Measurements from ENCODE around the gene EPHX1. TPM values are rescaled to one million over a fixed set of nuclear protein-coding genes. Genes with fewer than 3 reads are reported as not detected.

The EPHX1 gene
- total RNA-seq, 2 experiments from 2014 or later, result 2.1 to 3.6 TPM

- Mint-ChIP-seq H3K27me3 (no peaks in the 10 kb centered on the region), H3K36me3 (ENCODE audit: low read depth) (peaks cover 20% of the 10 kb centered on the region), H3K4me3 (peak overlapping the region; percentile 76), H3K9me3 (no peaks in the 10 kb centered on the region), H3K4me1 (ENCODE audit: low read depth) (peaks cover 67% of the 10 kb centered on the region), H3K27ac (peak overlapping the region; percentile 68)
- ATAC-seq, result no peak
- no peak for DNase-seq
- intact Hi-C loops (cut with micrococcal nuclease), result no loop called here
- TF ChIP-seq CTCF (IDR thresholded peaks at IDR 0.05), result no peak
- POLR2A ChIA-PET, result interaction anchor here (0.8 to 5.3 kb wide), 8 partner anchors 9 to 53 kb away, joined by 3 to 35 read pairs (median 12); partner anchors contain the start of gene PYCR2
- CTCF ChIA-PET, result interaction anchor here (1.0 to 5.6 kb wide), 5 partner anchors 9 to 399 kb away, joined by 3 to 32 read pairs (median 12); partner anchors contain the start of gene SRP9
Measured at GRCh38 chr1:225879521-225880221, 69.7 kb downstream of the EPHX1 start.

- peaks cover 20% of the 10 kb centered on the region for H3K36me3 Mint-ChIP-seq (ENCODE audit: low read depth)
- no peak for DNase-seq
- H3K27me3 Mint-ChIP-seq, result no peaks in the 10 kb centered on the region
- ChIA-PET CTCF (interaction anchor here (1.0 to 5.6 kb wide), 5 partner anchors 9 to 399 kb away, joined by 3 to 32 read pairs (median 12); partner anchors contain the start of gene SRP9), POLR2A (interaction anchor here (0.8 to 5.3 kb wide), 8 partner anchors 9 to 53 kb away, joined by 3 to 35 read pairs (median 12); partner anchors contain the start of gene PYCR2)
- intact Hi-C loops (cut with micrococcal nuclease), result no loop called here
- H3K9me3 Mint-ChIP-seq, result no peaks in the 10 kb centered on the region
- no peak for TF ChIP-seq CTCF (IDR thresholded peaks at IDR 0.05)
- peak overlapping the region; percentile 68 for H3K27ac Mint-ChIP-seq
- peaks cover 66% of the 10 kb centered on the region for H3K4me1 Mint-ChIP-seq (ENCODE audit: low read depth)
- no peak for ATAC-seq
- peak overlapping the region; percentile 76 for H3K4me3 Mint-ChIP-seq
Measured at GRCh38 chr1:225880222-225880588, 70.3 kb downstream of the EPHX1 start.

- peak overlapping the region; percentile 76 for H3K4me3 Mint-ChIP-seq
- ChIA-PET POLR2A (interaction anchor here (0.8 to 5.3 kb wide), 8 partner anchors 9 to 54 kb away, joined by 3 to 35 read pairs (median 12); partner anchors contain the start of gene PYCR2), CTCF (interaction anchor here (1.0 to 5.6 kb wide), 7 partner anchors 10 to 400 kb away, joined by 3 to 32 read pairs (median 10); partner anchors contain the start of gene SRP9)
- H3K36me3 Mint-ChIP-seq (ENCODE audit: low read depth), result peaks cover 18% of the 10 kb centered on the region
- intact Hi-C loops (cut with micrococcal nuclease), result no loop called here
- H3K27ac Mint-ChIP-seq, result peak overlapping the region; percentile 88
- H3K9me3 Mint-ChIP-seq, result no peaks in the 10 kb centered on the region
- no peak for ATAC-seq
- no peak for TF ChIP-seq CTCF (IDR thresholded peaks at IDR 0.05)
- no peaks in the 10 kb centered on the region for H3K27me3 Mint-ChIP-seq
- peaks cover 62% of the 10 kb centered on the region for H3K4me1 Mint-ChIP-seq (ENCODE audit: low read depth)
- DNase-seq, result no peak
Measured at GRCh38 chr1:225880636-225881035, 70.7 kb downstream of the EPHX1 start.

GRCh38 chr1:225881081-225881958 lies 71.4 kb downstream of the EPHX1 start:
- Mint-ChIP-seq H3K36me3 (ENCODE audit: low read depth) (peaks cover 14% of the 10 kb centered on the region), H3K9me3 (no peaks in the 10 kb centered on the region), H3K27ac (peak overlapping the region; percentile 88), H3K4me1 (ENCODE audit: low read depth) (peaks cover 56% of the 10 kb centered on the region), H3K4me3 (peak overlapping the region; percentile 76), H3K27me3 (no peaks in the 10 kb centered on the region)
- intact Hi-C loops (cut with micrococcal nuclease), result no loop called here
- CTCF ChIA-PET, result interaction anchor here (0.7 to 5.6 kb wide), 10 partner anchors 10 to 413 kb away, joined by 3 to 32 read pairs (median 6); partner anchors contain the start of gene SRP9
- peak; percentile 73 for DNase-seq
- peak; percentile 55 for ATAC-seq
- TF ChIP-seq CTCF (IDR thresholded peaks at IDR 0.05), result no peak
- POLR2A ChIA-PET, result interaction anchor here (0.9 to 5.3 kb wide), 15 partner anchors 9 to 436 kb away, joined by 3 to 35 read pairs (median 4); partner anchors contain the start of genes PYCR2 and SRP9
